Suppressor macrophage treated with lipopolysaccharide for 4 hours (primary cell): ENCODE data around the gene SHC1.

Experiments used
- DNase-seq: peaks from one replicate; pipeline ENCODE4 v3.0.0-alpha.2; 2020

Gene SHC1

DNA sequence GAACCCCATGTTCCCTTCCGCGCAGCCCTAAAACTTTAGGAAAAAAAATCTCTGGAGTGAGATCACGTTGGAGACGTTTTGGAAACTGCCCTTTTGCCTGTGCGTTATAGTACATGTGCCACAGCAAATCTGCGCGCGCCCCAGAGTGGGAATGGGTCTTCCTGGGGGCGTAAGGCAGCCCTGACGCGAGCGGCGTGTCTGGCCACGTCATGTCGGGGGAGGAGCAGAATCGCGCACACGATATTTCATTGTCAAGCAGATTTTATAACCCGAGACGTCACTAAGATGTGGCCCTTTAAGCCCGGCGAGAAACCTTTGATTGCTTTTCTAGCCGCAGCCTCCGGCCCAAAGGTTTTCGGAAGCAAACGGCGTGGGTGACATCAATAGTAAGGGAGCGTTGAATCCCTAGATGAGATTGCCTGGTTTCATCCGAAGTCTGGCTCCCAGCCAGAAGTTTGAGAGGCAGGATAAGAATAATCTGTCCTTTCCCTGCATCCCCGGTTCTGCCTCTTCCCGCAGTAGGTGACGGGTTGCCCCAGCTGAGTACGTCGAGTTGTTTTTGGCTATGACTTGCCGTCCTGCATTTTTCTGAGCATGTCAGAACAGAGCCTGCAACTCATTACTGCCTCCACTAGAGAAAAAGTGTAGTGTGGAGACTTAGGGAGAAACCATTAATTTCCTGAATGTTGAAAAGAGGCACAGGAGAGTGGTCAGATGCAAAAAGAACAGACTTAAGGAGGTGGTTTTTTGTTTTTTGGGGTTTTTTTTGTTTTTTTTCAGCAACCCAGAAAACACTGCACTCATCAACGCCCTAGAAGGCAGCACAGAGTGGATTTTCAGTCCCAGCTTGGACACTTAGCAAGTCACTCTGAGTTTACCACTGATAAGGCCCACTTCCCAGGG, 33.2 kb downstream of the SHC1 start:
- DNase-seq: peak; percentile 92

- peak; percentile 96 for DNase-seq
Measured at GRCh38 chr1:154936555-154937084, 33.9 kb downstream of the SHC1 start, which contains the start of gene PMVK. Gene PMVK, minus strand, starts transcription at chr1:154936719. Its CDS starts 34 bp downstream, at chr1:154936685.

DNA sequence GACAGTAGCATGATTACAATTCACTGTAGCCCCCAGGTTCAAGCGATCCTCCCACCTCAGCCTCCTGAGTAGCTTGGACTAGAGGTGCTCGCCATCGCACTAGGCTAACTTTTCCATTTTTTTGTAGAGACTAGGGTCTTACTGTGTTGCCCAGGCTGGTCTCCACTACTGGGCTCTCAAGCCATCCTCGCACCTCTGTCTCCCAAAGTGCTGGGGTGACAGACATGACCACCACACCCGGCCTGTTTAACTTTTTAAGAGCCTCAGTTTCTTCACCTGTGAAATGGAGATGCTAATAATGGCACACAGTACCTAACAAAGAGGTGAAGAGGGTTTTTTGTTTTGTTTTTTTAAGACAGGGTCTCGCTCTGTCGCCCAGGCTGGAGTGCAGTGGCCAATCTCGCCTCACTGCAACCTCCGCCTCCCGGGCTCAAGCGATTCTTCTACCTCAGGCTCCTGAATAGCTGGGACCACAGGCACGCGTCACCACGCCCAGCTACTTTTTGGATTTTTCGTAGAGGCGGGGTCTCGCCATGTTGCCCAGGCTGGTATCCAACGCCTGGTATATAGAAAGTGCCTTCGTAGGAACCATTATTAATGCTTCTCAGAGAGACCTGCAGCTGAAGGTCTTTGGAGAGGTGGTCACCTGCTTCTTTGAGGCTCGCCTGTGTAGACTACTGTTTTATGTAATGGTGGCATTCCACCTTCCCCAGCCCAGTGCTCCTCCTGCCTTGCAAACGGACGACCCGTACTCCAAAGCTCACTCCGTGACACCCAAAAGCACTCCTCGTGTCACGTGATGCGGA, 34.6 kb downstream of the SHC1 start:
- no peak for DNase-seq

DNA sequence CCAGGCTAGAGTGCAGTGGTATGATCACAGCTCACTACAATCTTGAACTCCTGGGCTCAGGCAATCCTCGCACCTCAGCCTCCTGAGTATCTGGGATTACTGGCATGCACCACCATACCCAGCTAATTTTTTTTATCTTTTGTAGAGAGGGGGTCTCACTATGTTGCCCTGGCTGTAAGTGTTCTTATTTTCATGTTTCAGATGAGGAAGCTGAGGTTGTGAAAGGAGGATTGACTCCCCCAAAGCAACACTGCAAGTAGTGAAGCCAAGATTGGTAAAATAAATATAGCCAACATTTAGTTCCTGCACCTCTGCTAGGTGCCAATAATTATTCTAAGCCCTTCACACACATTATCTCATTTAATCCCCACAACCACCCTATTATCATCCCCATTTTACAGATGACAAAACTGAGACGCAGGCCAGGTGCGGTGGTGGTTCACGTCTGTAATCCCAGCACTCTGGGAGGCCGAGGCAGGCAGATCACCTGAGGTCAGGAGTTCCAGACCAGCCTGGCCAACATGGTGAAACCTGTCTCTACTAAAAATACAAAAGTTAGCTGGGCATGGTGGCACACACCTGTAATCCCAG, 36.1 kb downstream of the SHC1 start:
- no peak for DNase-seq

DNA sequence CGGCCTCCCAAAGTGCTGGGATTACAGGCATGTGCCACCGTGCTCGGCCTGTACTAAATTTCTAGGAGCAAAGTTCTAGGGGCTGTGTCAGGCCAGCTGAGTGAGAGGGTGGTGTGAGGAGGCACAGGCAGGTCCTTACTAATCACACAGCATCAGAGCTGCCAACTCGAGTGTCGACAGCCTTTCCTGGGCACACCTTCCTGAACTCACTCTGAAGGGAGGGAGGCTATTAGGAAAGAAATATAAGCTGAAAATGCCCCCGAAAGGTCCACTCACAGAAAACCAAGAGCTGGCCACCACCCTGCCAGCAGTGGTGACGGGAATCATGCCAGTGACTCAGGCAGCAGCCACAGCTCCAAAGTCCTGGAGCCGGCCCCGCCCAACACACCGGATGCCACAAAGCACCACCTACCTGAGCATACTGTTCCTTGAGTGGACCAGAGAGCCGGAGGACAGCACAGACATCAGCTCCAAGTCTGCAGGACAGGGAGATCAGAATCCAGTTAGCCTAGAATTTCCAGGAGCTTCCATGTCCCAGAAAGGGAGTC, 38.5 kb downstream of the SHC1 start:
- no peak for DNase-seq

DNA sequence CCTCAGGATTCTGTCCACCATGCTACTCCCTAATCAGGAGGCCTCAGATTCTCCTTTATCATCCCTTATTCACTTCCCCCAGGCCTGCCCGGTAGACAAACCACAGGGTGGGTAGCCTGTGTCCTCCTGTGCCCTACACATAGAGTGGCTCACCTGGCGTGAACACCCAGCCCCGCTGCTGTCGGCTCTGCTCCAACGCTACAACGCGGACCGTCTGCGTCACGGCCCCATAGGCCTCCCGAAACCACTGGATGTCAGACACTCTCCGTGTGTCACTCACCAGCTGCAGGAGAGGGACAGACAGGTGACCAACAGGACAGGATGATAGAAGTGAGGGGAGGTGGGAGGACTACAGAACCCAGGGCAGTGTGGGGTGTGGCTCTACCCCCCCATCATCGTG, 44.3 kb downstream of the SHC1 start:
- no peak for DNase-seq

- DNase-seq: no peak
Measured at GRCh38 chr1:154925335-154926170, 45.0 kb downstream of the SHC1 start.

GRCh38 chr1:154923695-154924094, 46.9 kb downstream of the SHC1 start:
- no peak for DNase-seq

DNA sequence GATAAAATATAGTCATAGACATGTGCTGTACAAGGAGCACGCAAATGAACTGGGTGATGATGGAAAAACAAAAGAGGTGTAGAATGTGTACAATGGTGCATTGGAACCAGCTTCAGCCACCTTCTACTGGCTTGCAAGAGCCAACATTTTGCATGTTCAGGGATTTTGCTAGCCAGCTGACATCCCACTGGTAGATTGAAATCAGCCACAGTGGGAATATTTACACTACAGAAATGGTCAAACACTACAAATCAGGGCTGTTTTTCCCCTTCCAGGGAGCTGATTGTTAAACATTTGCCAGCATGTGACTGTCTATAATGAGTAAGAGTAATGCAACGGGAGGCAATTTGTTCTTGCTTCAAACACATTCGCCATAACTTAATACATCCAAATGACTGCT, 57.3 kb downstream of the SHC1 start:
- no peak for DNase-seq

- DNase-seq: no peak
Measured at GRCh38 chr1:154912755-154913154, 57.8 kb downstream of the SHC1 start.
